OCI-LY3 (cell line): ENCODE measurements around the gene ADCY7.
"Not testable (repeated sequence)": the region's sequence is repeated elsewhere in the genome, so short reads cannot be mapped to it uniquely, and the experiment has no call there.

ENCODE experiments used
- H2AFZ ChIP-seq: fragments of 200-600, 300-600 bp; shearing (Covaris generic); 2 replicates; pipeline ENCODE4 v1.6.0; 2014; ENCODE audit warnings: antibody characterized with exemption, low read depth, low read length
- H3K27ac ChIP-seq: fragments of 200-600, 300-600 bp; sonication (generic); 2 replicates; pipeline ENCODE4 v1.5.1; 2014; ENCODE audit warnings: mild to moderate bottlenecking, low read length, moderate library complexity, mixed read lengths
- H3K27me3 ChIP-seq: fragments of 200-600, 300-600 bp; sonication (generic); 2 replicates; pipeline ENCODE4 v1.6.1; 2014; ENCODE audit warnings: low read depth, low read length, mixed read lengths
- H3K36me3 ChIP-seq: fragments of 200-600, 300-600 bp; sonication (generic); replicated peaks from 2 replicates; pipeline ENCODE3; 2014; ENCODE audit warnings: low read depth, low read length, mixed read lengths
- H3K4me1 ChIP-seq: fragments of 300-600, 200-600 bp; sonication (generic); 2 replicates; pipeline ENCODE4 v1.6.1; 2014; ENCODE audit warnings: low read length, mixed read lengths
- H3K4me2 ChIP-seq: fragments of 200-600, 300-600 bp; sonication (generic); 2 replicates; pipeline ENCODE4 v1.6.1; 2014; ENCODE audit warnings: low read length, mixed read lengths
- H3K4me3 ChIP-seq: fragments of 300-600, 200-600 bp; sonication (generic); 2 replicates; pipeline ENCODE4 v1.5.1; 2014; ENCODE audit warnings: antibody characterized with exemption, mild to moderate bottlenecking, low read length, moderate library complexity
- H3K79me2 ChIP-seq: fragments of 300-600, 200-600 bp; shearing (Covaris generic); 2 replicates; pipeline ENCODE4 v1.6.1; 2014; ENCODE audit warnings: mild to moderate bottlenecking, low read length, mixed read lengths
- H3K9ac ChIP-seq: fragments of 300-600, 200-600 bp; shearing (Covaris generic); 2 replicates; pipeline ENCODE4 v1.6.0; 2014; ENCODE audit warnings: mild to moderate bottlenecking, low read length, moderate library complexity
- H3K9me3 ChIP-seq: fragments of 200-600, 300-600 bp; shearing (Covaris generic); 2 replicates; pipeline ENCODE4 v1.6.1; 2014; ENCODE audit warnings: low read length, mixed read lengths; ENCODE audit not compliant: insufficient read depth
- H4K20me1 ChIP-seq: fragments of 200-600, 300-600 bp; sonication (generic); 2 replicates; pipeline ENCODE4 v1.6.1; 2016; ENCODE audit warnings: low read length, mixed read lengths; ENCODE audit not compliant: insufficient read depth
- CTCF ChIP-seq: fragments of 200-600, 300-600 bp; sonication (generic); IDR thresholded peaks from 2 replicates; pipeline ENCODE4 v1.5.1; 2014; ENCODE audit warnings: antibody characterized with exemption, low read length, low read depth
- EZH2phosphoT487 ChIP-seq: fragments of 200-600 bp; shearing (Covaris generic); IDR thresholded peaks from 2 replicates; pipeline ENCODE4 v1.6.1; 2018; ENCODE audit warnings: antibody characterized with exemption, mixed run types, low read depth

Gene ADCY7

GRCh38 chr16:50336884-50337283 lies 70.5 kb downstream of the ADCY7 start:
- H3K36me3 ChIP-seq = peaks cover 43% of the 10 kb centered on the region

GRCh38 chr16:50338371-50339231 lies 72.2 kb downstream of the ADCY7 start:
- no peak overlapping the region for H3K4me2 ChIP-seq
- no peaks in the 10 kb centered on the region for H3K9me3 ChIP-seq
- H3K9ac ChIP-seq = no peak overlapping the region
- H2AFZ ChIP-seq = no peak overlapping the region
- no peaks in the 10 kb centered on the region for H4K20me1 ChIP-seq
- no peaks in the 10 kb centered on the region for H3K79me2 ChIP-seq
- no peaks in the 10 kb centered on the region for H3K27me3 ChIP-seq
- H3K4me1 ChIP-seq = no peaks in the 10 kb centered on the region
- H3K36me3 ChIP-seq = peaks cover 44% of the 10 kb centered on the region
- no peak overlapping the region for H3K4me3 ChIP-seq
- TF ChIP-seq CTCF (no peak), EZH2phosphoT487 (no peak)
- no peak overlapping the region for H3K27ac ChIP-seq

More at GRCh38 chr16:50336884-50337283, 70.5 kb downstream of the ADCY7 start:
- Histone ChIP-seq H3K9me3 (no peaks in the 10 kb centered on the region), H3K4me2 (no peak overlapping the region), H3K27ac (no peak overlapping the region), H2AFZ (no peak overlapping the region), H3K27me3 (no peaks in the 10 kb centered on the region), H4K20me1 (no peaks in the 10 kb centered on the region), H3K9ac (no peak overlapping the region), H3K4me1 (no peaks in the 10 kb centered on the region), H3K79me2 (no peaks in the 10 kb centered on the region), H3K4me3 (no peak overlapping the region)
- no peak for TF ChIP-seq CTCF
- TF ChIP-seq EZH2phosphoT487 = no peak

- Histone ChIP-seq H4K20me1 (no peaks in the 10 kb centered on the region), H3K9ac (no peak overlapping the region), H3K27ac (no peak overlapping the region), H3K36me3 (peaks cover 33% of the 10 kb centered on the region), H3K27me3 (no peaks in the 10 kb centered on the region), H3K4me3 (no peak overlapping the region), H3K4me2 (no peak overlapping the region), H3K79me2 (no peaks in the 10 kb centered on the region), H3K4me1 (no peaks in the 10 kb centered on the region), H3K9me3 (no peaks in the 10 kb centered on the region), H2AFZ (no peak overlapping the region)
- no peak for TF ChIP-seq CTCF
- TF ChIP-seq EZH2phosphoT487 = no peak
Measured at GRCh38 chr16:50340578-50340977, 74.2 kb downstream of the ADCY7 start.

- H3K27me3 ChIP-seq, H4K20me1 ChIP-seq, H3K4me1 ChIP-seq, H3K27ac ChIP-seq, H3K9ac ChIP-seq, H3K9me3 ChIP-seq, H2AFZ ChIP-seq, H3K79me2 ChIP-seq, H3K4me2 ChIP-seq, H3K4me3 ChIP-seq: not testable (repeated sequence)
- peaks cover 28% of the 10 kb centered on the region for H3K36me3 ChIP-seq
Measured at GRCh38 chr16:50343566-50343965, 77.2 kb downstream of the ADCY7 start.

GRCh38 chr16:50345210-50345609 lies 78.9 kb downstream of the ADCY7 start:
- H3K36me3 ChIP-seq = peaks cover 29% of the 10 kb centered on the region
- H3K4me1 ChIP-seq, H4K20me1 ChIP-seq: not testable (repeated sequence)

More at GRCh38 chr16:50345210-50345609, 78.9 kb downstream of the ADCY7 start:
- H3K27ac ChIP-seq, H3K4me3 ChIP-seq, H3K79me2 ChIP-seq, H3K9me3 ChIP-seq, H2AFZ ChIP-seq, H3K9ac ChIP-seq, H3K27me3 ChIP-seq, H3K4me2 ChIP-seq: not testable (repeated sequence)
